Left ventricle myocardium inferior (tissue), 1 donor: ENCODE results near the gene USP24. TPM values are rescaled to one million over a fixed set of nuclear protein-coding genes. Genes with fewer than 3 reads are reported as not detected.
"Not testable (repeated sequence)": the region's sequence is repeated elsewhere in the genome, so short reads cannot be mapped to it uniquely, and the experiment has no call there.

Experiments
- DNase-seq: peaks from one replicate; pipeline ENCODE4 v3.0.0-alpha.2; 2020
- H3K27ac ChIP-seq: fragments of 200-600 bp; replicated peaks from 2 replicates; pipeline ENCODE4 v1.8.0; 2021
- H3K27me3 ChIP-seq: fragments of 200-600 bp; 2 replicates; pipeline ENCODE4 v1.8.0; 2021; ENCODE audit warnings: low read depth
- H3K36me3 ChIP-seq: fragments of 200-600 bp; 2 replicates; pipeline ENCODE4 v1.8.0; 2021
- H3K4me1 ChIP-seq: fragments of 200-600 bp; 2 replicates; pipeline ENCODE4 v1.8.0; 2021
- H3K4me3 ChIP-seq: fragments of 200-600 bp; 2 replicates; pipeline ENCODE4 v1.8.0; 2021; ENCODE audit warnings: mild to moderate bottlenecking, moderate library complexity
- H3K9me3 ChIP-seq: fragments of 200-600 bp; replicated peaks from 2 replicates; pipeline ENCODE4 v1.8.0; 2021
- intact Hi-C: fragments of 100-400 bp; cut with micrococcal nuclease; formaldehyde crosslinking; loops from one replicate; pipeline ENCODE4 v1.11.0; 2022
- total RNA-seq: library from RNA; stranded (reverse); fragmentation: NEBNext Ultra II Directional; extraction: Animal tissue kit (Norgen Biotek cat#: 25700); gene quantifications from one replicate; pipeline ENCODE4 v1.2.1, GENCODE V29; 2021
- TF ChIP-seq, protein P1 (sequence below): fragments of 200-600 bp; IDR thresholded peaks from 2 replicates; pipeline ENCODE4 v1.8.0; 2021; ENCODE audit warnings: antibody characterized with exemption, mild to moderate bottlenecking, borderline replicate concordance
- donor health status: DM: no; HTN: yes; CAD: no; lungs with severe emphysema.

The USP24 gene
- total RNA-seq, 1 donor from 2014 or later: 39.5 TPM

- H3K4me3 ChIP-seq: no peak overlapping the region
- TF ChIP-seq, protein P1, sequence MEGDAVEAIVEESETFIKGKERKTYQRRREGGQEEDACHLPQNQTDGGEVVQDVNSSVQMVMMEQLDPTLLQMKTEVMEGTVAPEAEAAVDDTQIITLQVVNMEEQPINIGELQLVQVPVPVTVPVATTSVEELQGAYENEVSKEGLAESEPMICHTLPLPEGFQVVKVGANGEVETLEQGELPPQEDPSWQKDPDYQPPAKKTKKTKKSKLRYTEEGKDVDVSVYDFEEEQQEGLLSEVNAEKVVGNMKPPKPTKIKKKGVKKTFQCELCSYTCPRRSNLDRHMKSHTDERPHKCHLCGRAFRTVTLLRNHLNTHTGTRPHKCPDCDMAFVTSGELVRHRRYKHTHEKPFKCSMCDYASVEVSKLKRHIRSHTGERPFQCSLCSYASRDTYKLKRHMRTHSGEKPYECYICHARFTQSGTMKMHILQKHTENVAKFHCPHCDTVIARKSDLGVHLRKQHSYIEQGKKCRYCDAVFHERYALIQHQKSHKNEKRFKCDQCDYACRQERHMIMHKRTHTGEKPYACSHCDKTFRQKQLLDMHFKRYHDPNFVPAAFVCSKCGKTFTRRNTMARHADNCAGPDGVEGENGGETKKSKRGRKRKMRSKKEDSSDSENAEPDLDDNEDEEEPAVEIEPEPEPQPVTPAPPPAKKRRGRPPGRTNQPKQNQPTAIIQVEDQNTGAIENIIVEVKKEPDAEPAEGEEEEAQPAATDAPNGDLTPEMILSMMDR: no peak
- H3K27ac ChIP-seq: no peak overlapping the region
- intact Hi-C loops: no loop called here
- H3K36me3 ChIP-seq: no peaks in the 10 kb centered on the region
- peaks cover 10% of the 10 kb centered on the region for H3K4me1 ChIP-seq
- DNase-seq: no peak
- no peaks in the 10 kb centered on the region for H3K9me3 ChIP-seq
- peaks cover 69% of the 10 kb centered on the region for H3K27me3 ChIP-seq
Observed at GRCh38 chr1:55034476-55035133, 180.6 kb downstream of the USP24 start.

GRCh38 chr1:55033265-55033614 lies 181.9 kb downstream of the USP24 start:
- Histone ChIP-seq H3K9me3 (no peaks in the 10 kb centered on the region), H3K27ac (no peak overlapping the region), H3K36me3 (no peaks in the 10 kb centered on the region), H3K27me3 (peaks cover 56% of the 10 kb centered on the region), H3K4me3 (no peak overlapping the region), H3K4me1 (peaks cover 3% of the 10 kb centered on the region)
- intact Hi-C loops: no loop called here
- TF ChIP-seq, protein P1: no peak
- DNase-seq: no peak

- H3K27ac ChIP-seq: not testable (repeated sequence)
- peaks cover 34% of the 10 kb centered on the region for H3K27me3 ChIP-seq
Observed at GRCh38 chr1:55031098-55031497, 184.1 kb downstream of the USP24 start.

GRCh38 chr1:55026682-55027081 lies 188.5 kb downstream of the USP24 start:
- H3K4me1 ChIP-seq, H3K36me3 ChIP-seq, H3K27me3 ChIP-seq, intact Hi-C loops, H3K4me3 ChIP-seq, H3K27ac ChIP-seq, DNase-seq, H3K9me3 ChIP-seq: not testable (repeated sequence)

More at GRCh38 chr1:55031098-55031497, 184.1 kb downstream of the USP24 start:
- H3K4me3 ChIP-seq, H3K36me3 ChIP-seq, H3K4me1 ChIP-seq, intact Hi-C loops, H3K9me3 ChIP-seq, DNase-seq: not testable (repeated sequence)

DNA sequence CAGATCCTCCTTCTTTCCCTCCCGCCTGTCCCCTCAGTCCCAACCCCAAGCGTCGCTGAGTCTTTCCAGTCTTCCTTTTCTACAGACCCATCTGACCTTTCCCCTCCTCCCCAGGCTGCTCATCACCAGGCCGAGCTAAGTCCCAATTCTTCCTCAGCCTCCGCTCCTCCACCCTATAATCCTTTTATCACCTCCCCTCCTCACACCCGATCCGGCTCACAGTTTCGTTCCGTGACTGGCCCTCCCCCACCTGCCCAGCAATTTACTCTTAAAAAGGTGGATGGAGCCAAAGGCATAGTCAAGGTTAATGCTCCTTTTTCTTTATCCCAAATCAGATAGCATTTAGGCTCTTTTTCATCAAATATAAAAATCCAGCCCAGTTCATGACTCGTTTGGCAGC lies 191.0 kb downstream of the USP24 start:
- intact Hi-C loops, H3K4me1 ChIP-seq, DNase-seq, H3K27ac ChIP-seq, H3K9me3 ChIP-seq, H3K4me3 ChIP-seq, H3K36me3 ChIP-seq: not testable (repeated sequence)
- H3K27me3 ChIP-seq: peaks cover 11% of the 10 kb centered on the region

DNA sequence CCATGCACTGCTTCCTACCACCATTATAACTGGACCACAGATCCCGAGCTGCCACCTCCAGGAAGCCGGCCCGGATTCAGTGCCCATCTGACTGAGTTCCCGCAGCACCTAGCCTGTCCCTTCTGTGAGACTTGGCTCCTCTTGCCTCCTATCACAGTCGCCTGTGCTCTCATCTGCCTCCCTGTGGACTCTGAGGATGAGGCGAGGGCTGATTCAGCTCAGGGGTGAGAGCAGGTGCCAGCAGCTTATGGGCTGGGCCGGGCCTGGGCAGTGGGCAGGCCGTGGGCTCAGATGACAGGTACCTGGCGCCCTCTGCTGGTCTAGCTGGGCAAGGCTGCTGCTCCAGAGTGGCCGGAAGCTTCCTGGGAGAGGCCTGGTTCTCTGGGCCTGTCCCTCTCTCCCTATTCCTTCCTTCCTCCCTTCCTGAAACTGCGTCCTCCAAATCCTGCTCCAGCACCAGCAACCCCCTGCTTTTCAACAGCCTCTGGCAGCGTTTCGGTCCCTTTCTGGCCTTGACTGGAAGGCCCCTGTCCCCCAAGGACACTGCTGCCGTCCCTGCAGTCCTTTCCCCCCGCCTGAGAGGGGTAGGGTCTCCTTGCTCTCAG lies 193.1 kb downstream of the USP24 start:
- H3K27ac ChIP-seq: no peak overlapping the region
- H3K36me3 ChIP-seq: no peaks in the 10 kb centered on the region
- TF ChIP-seq, protein P1: peak; percentile 86
- peak; percentile 74 for DNase-seq
- no peaks in the 10 kb centered on the region for H3K9me3 ChIP-seq
- intact Hi-C loops: no loop called here
- H3K4me3 ChIP-seq: no peak overlapping the region
- no peaks in the 10 kb centered on the region for H3K4me1 ChIP-seq
- peaks cover 30% of the 10 kb centered on the region for H3K27me3 ChIP-seq

DNA sequence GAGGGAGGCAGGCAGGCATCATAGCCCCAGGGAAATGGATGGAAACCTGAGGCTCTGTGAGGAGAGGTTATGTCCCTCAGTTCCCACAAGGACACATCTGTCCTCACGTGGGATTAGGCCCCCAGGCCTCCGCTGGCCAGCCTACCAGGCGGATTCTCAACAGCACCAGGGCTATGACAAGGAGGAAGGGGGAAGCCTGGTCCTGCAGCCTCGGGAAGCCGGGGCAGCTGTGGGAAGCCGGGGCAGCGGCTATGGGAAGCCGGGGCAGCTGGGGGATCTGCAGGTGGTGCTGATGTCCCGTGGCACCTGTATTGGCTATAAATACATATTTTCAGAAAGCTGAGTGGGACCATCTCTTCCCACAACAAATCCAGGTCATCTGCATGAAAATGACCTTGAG lies 196.8 kb downstream of the USP24 start:
- H3K4me3 ChIP-seq: no peak overlapping the region
- H3K36me3 ChIP-seq: no peaks in the 10 kb centered on the region
- H3K27ac ChIP-seq: no peak overlapping the region
- intact Hi-C loops: no loop called here
- no peak for DNase-seq
- TF ChIP-seq, protein P1: no peak
- no peaks in the 10 kb centered on the region for H3K4me1 ChIP-seq
- H3K9me3 ChIP-seq: no peaks in the 10 kb centered on the region
- H3K27me3 ChIP-seq: peaks cover 56% of the 10 kb centered on the region
